CD4-positive, alpha-beta T cell treated with Interleukin-2 at 100 ng/mL for 4 hours (primary cell): ENCODE measurements around the gene LONP2.
"Not testable (repeated sequence)": the region's sequence is repeated elsewhere in the genome, so short reads cannot be mapped to it uniquely, and the experiment has no call there.

ENCODE experiments used
- DNase-seq: peaks from one replicate; pipeline ENCODE4 v3.0.0-alpha.2; 2020; ENCODE audit warnings: low spot score

The LONP2 gene

DNA sequence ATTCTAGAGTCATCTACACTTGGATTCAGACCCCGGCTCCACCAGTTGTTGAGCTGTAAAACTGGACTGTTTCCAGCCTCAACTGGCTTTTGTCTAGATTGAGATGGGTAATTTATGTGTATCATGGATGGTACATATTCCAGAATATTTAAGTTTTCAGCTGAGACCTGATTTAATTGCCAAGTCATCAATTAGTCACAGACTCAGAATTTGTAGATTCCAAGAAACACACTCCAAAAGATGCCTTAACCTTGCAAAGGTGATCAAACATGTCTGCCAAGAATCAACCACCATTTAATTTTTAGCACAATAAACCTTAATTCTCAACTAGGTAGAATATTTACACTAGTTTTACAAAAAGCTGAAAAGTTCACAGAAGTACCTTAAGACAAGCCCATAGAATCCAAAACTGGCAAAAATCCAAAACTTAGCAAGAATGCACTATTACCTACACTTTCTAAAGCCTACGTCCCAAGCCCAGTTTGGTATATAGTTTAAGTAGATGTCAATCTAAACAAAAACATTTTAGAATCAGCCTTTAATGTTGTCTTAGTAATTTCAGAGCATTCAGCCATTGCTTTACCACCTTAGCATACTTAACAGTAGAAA, 123.4 kb downstream of the LONP2 start:
- no peak for DNase-seq

DNA sequence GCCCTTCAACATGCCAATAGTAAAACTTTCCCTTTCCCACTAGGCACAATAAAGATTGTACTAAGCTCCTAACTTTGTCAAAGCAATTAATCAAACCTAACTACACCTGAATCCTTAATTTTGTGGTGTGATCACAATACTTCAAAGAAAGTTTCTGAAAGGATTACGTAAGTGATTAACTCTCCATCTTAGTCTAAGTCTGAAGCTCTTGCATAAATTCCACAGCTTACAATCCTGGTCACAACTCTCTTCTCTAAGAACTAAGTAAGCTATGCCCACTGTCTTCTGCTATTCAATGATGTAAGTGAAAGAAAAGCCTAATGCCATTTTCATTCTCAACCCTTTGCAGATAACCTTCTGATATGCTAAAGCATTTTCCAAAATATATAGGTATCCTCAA, 125.7 kb downstream of the LONP2 start:
- DNase-seq: no peak

GRCh38 chr16:48370229-48370628, 126.1 kb downstream of the LONP2 start:
- no peak for DNase-seq

- DNase-seq: not testable (repeated sequence)
Observed at GRCh38 chr16:48370668-48371392, 126.7 kb downstream of the LONP2 start.

DNA sequence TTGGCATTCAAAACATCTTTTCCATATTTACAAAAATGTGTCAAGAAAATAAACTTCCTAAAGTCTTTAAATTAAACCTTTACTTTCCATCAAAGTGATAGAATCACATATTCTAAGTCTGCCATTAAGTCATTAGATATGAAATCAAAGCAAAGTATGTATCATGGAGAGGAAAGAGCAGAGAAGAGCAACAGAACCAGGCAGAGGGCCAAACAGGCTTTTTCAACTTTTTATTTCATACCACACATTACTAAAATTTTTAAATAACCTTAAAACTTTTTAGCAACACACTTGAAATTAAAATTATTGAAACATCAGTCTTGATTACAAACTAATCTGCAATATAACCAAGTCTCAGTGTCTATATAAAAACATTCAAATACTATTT, 127.3 kb downstream of the LONP2 start:
- DNase-seq: no peak

GRCh38 chr16:48372744-48373143, 128.6 kb downstream of the LONP2 start:
- no peak for DNase-seq

DNA sequence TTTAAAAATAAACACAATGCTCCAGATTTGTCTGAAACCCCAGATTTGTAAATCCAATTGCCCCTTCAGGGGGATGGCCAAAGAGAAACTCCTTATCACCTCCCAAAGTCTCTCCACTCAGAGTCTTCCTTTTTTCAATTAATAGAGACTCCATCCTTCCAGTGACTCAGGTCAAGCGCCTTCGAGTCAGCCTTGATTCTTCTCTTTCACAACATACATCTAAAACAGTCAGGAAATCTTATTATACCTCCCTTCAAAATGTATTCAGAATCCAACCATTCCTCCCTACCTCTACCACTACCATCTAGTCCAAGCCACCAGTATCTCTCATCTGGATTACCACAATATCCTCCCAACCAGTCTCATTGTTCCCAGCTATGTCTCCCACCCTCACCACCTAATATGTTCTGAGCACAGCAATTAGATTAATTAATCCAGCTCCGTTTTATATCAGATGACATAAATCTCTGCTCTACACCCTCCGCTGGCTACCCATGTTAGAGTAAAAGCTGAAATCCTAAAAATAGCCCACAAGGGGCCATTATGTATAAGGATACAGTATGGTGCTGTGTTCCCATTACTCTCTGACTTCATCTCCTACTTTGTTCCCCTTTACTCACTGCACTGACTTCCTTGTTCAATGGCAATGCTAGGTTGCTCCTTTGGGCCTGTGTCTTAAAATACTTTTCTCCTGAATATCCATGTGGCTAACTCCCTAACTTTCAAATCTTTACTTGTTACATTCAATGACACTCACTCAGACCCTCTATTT, 129.3 kb downstream of the LONP2 start:
- DNase-seq: no peak

- DNase-seq: no peak
Observed at GRCh38 chr16:48374255-48374654, 130.2 kb downstream of the LONP2 start.

- DNase-seq: not testable (repeated sequence)
Observed at GRCh38 chr16:48377301-48377700, 133.2 kb downstream of the LONP2 start.

DNA sequence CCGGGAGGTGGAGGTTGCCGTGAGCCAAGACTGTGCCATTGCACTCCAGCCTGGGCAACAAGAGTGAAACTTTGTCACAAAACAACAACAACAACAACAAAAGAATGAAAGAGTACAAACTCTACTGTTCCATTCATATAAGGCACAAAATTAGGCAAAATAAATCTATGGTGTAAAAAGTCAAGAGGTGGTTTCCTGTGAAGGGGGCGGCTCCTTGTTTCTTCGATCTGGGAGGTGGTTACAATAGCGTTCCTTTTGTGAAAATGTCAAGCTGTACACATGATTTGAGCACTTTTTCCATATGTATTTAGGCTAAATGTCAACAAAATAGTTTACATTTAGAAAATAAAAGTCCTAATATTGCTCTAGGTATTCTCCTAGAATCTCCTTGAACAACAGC, 134.2 kb downstream of the LONP2 start:
- no peak for DNase-seq

DNA sequence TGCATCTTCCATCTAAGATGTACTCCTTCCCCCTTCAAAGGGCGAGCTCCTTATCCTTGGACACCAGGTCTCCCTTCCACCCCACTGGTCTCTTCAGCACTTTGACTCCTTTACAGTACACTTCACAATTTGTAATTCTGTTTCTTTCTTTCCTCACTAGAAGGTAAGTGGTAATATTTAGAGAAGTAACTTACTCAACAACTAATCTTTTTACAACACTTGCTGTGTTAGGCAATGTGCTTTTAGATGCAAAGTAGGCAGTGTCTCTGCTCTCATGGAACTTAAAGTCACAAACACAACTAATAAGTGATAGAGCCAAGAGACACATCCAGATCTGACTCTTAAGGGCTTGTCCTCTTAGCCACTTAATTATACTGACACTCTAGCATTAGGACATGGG, 134.7 kb downstream of the LONP2 start:
- no peak for DNase-seq

DNA sequence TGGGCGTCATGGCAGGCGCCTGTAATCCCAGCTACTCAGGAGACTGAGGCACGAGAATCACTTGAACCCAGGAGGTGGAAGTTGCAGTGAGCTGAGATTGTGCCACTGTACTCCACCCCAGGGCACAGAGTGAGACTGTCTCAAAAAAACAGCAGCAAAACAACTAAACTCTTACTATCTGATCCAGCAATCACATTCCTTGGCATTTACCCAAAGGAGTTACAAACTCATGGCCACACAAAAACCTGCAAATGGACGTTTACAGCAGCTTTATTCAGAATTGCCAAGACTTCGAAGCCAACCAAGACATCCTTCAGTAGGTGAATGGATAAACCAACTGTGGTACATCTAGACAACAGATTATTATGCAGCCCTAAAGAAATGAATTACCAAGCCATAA, 137.1 kb downstream of the LONP2 start:
- DNase-seq: no peak

GRCh38 chr16:48382131-48382530, 138.0 kb downstream of the LONP2 start:
- no peak for DNase-seq

DNA sequence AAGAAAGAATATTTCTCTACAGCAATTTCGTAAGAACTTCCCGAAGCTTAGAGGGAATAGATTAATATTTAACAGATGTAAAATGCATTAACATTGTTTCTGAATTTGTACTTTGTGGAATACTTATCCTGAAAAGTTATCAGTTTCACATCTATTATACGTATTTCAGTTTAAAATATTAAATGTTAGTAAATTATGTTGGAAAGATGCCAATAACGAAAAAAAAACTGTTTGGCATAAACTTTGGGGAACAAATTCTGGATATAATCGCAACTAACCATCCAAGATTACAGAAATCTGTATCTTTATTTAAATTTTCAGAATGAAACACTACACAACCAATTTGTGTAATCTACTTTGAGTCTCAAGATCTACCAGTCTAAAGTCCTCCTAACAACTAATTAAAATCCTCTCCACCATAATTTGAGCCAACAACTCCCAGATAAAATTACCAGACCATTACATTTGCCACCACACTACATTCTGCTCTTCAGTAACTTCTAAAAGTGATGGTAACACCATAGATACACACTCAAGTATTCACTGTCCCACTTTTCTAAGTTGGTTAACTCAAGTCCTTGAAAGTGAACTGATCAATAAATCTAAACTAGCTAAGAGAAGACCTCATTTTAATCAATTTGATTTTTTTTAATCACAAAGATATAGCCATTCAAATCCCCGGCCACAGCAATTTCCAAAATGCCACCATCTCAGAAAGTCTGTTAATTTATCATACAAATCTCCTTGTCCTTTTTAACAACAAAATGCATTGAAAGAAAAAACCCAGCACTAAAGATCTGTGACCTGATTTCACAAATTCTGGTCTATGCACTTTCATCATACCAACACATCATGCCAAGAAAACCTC, 139.1 kb downstream of the LONP2 start:
- DNase-seq: no peak

DNA sequence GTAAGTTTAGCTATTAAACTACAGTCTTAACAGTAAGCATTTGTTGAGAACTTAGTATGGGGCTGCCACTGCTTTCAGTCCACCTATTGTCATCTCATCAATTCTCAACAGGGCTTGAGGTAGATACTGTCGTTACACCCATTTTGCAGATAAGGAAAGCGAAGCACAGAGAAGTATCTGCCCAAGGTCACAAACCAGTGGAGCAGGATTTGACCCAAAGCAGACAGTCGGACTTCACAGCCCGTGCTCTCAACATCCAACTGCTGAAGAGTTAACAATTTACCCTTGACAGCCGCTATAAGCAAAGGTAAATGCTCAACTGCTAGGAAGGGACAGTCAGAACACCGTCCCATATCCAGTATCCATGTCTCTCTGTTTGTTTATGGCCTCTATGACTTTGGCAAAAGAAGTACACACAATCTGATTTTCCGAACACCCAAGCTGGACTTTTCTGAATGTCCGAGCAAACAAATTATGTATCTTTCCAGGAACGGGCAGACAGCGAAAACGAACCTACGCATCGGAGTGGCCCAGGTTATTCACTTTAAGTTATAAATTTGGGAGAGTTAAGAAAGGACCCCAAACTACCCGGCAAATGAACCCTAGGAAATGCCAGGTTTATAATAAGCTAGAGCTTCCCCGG, 139.9 kb downstream of the LONP2 start:
- DNase-seq: no peak

DNA sequence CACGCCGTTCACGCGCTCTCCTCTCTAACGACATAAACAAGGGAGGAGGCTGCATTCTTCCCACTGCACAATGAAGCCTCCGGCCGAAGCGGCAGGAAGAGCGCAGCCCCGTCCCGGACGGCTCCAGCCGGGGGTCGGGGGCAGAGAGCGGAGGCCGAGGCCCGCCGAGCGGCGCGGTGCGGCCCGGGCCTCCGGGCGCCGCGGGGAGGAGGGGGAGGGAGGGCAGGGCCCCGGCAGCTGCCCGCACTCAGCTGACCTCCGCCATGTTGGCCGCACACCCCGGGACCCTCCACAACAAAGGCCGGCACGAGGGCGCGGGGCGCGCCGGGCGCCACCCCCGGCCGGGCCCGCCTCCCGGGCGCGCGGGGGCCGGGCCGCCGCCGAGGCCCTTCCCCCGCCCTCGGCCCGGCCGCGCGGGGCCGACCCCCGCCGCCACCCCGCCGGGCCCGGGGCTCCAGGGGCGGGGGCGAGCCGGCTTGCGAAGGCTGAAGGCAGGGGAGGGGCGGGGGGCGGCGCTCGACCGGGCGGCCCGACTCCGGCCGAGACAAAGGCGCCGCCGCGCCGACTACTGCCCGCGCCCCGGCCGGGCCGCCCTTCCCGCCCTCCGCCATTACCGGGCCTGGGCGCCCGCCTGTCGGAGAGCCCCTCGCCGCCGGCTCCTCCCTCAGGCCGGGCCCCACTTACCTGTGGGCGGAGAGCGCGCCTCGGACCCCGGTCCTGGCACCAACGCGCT, 140.6 kb downstream of the LONP2 start:
- DNase-seq: peak; percentile 19

GRCh38 chr16:48385253-48386150, 141.4 kb downstream of the LONP2 start, which contains the start of gene SIAH1:
Gene SIAH1 (minus strand): TSS chr16:48385413. CDS start chr16:48362428, 22,985 bp downstream.
- peak; percentile 88 for DNase-seq

- no peak for DNase-seq
Observed at GRCh38 chr16:48386559-48387312, 142.6 kb downstream of the LONP2 start.

GRCh38 chr16:48392407-48392806, 148.3 kb downstream of the LONP2 start:
- no peak for DNase-seq
